Measurements from ENCODE around the gene IL25.
"Not testable (repeated sequence)": the region's sequence is repeated elsewhere in the genome, so short reads cannot be mapped to it uniquely, and the experiment has no call there.

Gene IL25

DNA sequence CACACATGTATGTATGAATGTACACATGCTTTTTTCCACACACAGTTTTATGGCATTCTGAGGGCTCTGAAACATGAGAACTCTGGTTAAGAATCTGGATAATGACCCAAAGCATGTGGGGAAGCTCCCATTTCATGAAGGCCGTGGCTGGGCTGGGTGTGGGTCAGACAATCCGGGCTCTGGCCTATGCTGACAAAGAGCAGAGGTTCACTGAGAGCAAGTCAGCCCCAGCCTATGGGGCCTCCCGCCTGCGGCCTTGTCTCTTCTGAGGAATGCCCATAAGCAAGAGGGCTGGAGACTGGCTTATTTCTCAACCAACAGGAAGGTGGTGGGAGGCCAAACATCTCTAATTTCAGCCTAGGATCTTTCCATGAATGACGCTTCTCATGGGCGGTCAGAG is 27.0 kb downstream of the IL25 start:
- FAIRE-seq (no peak), DNase-seq (ENCODE audit: insufficient read length, low spot score) (no peak)
- TF ChIP-seq POLR2A (IDR thresholded peaks at IDR 0.05; ENCODE audit: low read depth, low read length) = no peak

DNA sequence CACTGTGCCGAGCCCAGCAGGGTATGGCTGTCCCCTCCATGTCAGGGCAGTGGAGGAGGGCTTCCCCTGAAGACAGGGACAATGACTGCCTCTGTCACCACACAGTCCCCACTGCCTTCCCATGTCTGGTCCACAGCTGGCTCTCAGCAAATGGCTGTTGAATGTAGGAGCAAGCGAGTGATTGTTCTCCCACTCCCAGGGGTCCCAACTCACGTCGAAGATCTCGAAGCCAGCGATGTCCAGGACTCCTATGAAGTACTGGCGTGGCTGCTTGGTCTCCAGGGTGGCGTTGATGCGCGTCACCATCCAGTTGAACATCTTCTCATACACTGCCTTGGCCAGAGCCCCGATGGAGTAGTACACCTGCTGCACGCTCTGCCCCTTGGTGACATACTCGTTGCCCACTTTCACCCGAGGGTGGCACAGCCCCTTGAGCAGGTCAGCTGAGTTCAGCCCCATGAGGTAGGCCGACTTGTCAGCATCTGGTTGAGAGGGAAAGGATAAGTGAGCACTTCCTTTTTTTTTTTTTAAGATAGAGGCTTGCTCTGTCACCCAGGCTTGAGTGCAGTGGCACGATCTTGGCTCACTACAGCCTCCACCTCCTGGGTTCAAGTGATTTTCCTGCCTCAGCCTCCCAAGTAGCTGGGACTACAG is 28.0 kb downstream of the IL25 start:
- not testable (repeated sequence) for FAIRE-seq; DNase-seq (ENCODE audit: insufficient read length, low spot score)

DNA sequence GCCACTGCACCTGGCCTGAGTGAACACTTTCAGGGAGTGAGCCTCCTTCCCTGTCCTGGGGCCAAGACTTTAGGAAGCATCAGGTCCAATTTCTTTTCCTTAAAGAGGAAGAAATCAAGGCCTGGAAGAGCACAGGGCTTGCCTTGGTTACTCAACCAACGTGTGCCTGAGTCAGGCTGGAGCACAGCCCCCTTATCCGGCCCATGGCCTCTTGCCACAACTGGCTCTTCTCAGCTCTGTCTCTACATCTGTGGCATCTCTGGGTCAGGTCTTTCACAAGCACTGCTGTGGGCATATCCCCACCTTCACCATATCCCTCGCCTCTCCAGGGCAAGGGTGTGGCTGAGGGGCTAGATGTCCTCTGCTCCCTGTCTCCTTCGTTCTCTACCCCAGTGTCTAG is 28.7 kb downstream of the IL25 start:
- no peak for FAIRE-seq
- no peak for TF ChIP-seq POLR2A (IDR thresholded peaks at IDR 0.05; ENCODE audit: low read depth, low read length)

DNA sequence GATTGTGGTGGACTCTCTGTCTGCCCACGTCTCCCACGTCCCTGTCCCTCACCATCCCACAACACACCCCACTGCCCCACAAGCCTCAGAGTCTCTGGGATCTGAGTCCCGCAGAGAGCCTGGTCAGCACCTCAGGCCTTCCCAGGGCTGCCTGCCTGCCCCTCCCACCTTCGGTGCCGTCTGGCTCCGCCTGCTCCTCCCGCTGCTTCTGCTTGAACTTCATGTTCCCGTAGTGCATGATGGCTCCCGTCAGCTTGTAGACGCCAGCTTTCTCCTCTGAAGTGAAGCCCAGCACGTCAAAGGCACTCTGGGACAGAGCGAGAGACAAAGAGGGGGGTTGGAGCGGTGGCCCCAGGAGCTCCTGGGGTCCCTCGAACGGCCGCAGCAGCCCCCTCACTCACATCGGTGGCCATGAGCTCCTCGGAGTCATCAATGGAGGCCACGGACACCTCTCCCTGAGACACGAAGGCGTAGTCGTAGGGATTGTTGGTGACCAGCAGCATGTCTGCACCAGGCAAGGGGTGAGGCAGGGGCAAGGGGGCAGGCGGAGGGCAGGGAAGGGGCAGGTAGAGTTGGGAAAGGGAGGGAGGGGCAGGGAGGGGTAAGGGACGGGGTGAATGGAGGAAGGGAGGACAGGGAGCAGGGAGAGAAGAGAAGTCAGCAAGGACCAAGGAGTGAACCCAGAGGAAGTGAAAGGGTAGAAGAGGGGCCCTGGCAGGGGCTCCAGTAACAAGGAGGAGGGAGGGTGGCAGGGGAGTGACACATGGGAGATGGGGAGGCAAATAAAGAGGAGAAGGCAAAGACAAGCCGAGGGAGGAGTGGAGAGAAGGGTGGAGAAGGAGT is 29.9 kb downstream of the IL25 start:
- DNase-seq (ENCODE audit: insufficient read length, low spot score) (no peak), FAIRE-seq (no peak)
- TF ChIP-seq POLR2A (IDR thresholded peaks at IDR 0.05; ENCODE audit: low read depth, low read length) = no peak

More for the DNA sequence above, 28.7 kb downstream of the IL25 start:
- no peak for DNase-seq (ENCODE audit: insufficient read length, low spot score)

DNA sequence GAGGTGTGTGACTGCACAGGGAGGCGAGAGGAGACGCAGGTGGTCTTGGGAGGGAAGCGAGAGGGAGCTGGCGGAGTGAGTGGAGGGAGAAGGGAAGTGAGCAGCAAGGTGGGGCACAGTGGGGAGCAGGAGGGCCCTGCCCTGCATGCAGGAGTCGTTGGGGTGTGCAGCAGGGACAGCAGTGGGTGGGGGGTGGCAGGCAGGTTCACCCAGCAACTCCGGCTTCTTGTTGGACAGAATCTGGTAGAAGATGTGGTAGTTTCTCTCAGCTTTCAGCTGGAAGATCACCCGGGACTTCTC is 30.5 kb downstream of the IL25 start:
- no peak for DNase-seq (ENCODE audit: insufficient read length, low spot score)
- no peak for TF ChIP-seq POLR2A (IDR thresholded peaks at IDR 0.05; ENCODE audit: low read depth, low read length)
- no peak for FAIRE-seq

DNA sequence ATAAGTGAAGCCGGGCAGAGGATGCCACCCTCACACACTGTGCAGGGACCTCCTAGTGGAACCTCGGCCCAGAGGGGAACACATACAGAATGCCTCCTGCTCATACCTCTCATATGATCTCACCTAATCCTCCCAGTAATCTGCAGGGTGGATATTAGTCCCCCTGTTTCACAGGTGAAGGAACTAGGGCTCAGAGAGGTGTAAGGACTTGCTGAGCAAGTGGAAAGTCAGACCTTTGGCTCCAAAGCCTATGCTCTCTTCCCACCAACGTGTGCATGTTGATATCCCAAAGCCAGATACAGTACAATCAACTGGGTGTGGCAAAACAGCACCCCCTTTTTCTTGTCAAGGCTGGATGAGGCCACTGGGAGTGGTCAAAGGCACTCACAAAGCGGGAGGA is 31.3 kb downstream of the IL25 start:
- DNase-seq (ENCODE audit: insufficient read length, low spot score) = no peak

DNA sequence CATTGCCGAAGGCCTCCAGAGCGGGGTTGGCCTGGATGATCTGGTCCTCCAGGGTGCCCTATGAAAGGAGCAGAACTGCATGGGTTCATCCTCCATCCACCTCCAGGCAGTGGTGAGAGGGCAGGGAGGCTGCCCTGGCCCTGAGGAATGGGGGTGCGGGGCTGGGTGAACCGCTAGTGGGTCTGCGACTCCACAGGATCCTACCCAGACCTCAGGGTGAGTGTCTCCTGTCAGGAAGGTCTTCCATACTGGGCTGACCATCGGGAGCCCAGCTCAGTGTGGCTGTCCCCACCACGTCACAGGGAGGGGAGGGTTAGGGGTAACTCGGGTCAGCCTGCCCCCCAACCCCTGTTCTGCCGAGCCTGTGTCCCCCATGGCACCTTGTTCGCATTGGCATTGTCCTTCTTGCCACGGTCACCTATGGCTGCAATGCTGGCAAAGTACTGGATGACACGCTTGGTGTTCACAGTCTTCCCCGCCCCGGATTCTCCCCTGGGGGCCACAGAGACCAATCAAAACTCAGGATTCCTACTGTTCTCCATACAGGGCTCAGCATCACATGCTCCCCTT is 31.8 kb downstream of the IL25 start:
- no peak for TF ChIP-seq POLR2A (IDR thresholded peaks at IDR 0.05; ENCODE audit: low read depth, low read length)
- FAIRE-seq (no peak), DNase-seq (ENCODE audit: insufficient read length, low spot score) (no peak)

More for the DNA sequence above, 31.3 kb downstream of the IL25 start:
- FAIRE-seq = no peak
- no peak for TF ChIP-seq POLR2A (IDR thresholded peaks at IDR 0.05; ENCODE audit: low read depth, low read length)

DNA sequence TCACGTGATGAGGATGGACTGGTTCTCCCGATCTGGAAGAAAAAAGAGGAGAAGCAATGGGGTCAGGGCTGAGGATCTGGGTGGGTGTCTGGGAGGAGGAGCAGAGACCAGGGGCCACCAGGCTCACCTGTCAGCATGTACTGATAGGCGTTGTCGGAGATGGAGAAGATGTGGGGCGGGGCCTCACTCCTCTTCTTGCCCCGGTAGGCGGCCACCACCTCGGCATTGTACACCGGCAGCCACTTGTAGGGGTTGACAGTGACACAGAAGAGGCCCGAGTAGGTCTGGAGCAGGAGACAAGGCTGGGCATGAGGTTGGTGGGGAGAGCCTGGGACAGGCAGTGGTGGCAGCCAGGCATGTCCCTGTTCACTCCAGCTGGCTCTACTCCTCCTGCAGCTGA is 32.5 kb downstream of the IL25 start:
- FAIRE-seq = no peak
- no peak for DNase-seq (ENCODE audit: insufficient read length, low spot score)
- no peak for TF ChIP-seq POLR2A (IDR thresholded peaks at IDR 0.05; ENCODE audit: low read depth, low read length)

DNA sequence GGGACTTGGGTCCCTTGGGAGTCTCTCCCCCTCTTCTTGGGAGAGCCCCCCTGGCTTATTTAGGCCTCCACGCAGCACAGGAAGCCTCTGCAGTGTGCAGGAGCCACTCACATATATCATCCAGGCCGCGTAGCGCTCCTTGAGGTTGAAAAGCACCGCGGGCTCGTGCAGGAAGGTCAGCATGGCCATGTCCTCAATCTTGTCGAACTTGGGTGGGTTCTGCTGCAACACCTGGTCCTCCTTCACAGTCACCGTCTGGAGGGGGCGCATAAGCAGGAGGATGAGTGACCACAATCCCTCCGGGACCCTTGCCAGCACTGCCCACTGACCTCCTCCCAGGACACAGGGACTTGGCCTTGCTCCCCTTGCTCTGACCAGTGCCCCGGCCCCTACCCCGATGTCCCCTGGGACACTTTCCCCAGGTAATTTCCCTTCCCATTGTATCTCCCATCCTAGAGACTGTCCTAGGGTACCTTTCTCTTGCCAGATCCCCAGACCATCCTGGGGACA is 33.0 kb downstream of the IL25 start:
- FAIRE-seq (no peak), DNase-seq (ENCODE audit: insufficient read length, low spot score) (no peak)
- TF ChIP-seq POLR2A (IDR thresholded peaks at IDR 0.05; ENCODE audit: low read depth, low read length) = no peak

DNA sequence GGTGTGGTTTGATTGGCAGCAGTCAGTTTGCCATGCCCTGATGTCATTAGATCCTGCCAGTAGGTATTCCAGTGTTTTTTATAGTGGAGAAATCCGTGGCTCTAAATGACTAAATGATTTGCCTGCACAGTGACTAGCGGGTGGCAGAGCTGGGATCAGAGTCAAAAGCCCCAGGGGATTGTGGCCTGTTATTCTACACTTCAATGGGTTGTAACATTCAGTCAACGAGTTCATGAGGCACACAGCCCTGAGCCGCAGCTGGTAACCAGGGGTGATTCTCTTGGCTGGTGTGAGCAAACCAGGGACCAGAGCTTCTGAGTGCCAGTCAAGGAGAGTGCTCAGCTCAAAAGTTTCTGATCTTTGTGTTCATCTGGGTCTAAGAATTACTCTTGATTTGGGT is 33.6 kb downstream of the IL25 start:
- no peak for TF ChIP-seq POLR2A (IDR thresholded peaks at IDR 0.05; ENCODE audit: low read depth, low read length)
- DNase-seq (ENCODE audit: insufficient read length, low spot score) (no peak), FAIRE-seq (no peak)

DNA sequence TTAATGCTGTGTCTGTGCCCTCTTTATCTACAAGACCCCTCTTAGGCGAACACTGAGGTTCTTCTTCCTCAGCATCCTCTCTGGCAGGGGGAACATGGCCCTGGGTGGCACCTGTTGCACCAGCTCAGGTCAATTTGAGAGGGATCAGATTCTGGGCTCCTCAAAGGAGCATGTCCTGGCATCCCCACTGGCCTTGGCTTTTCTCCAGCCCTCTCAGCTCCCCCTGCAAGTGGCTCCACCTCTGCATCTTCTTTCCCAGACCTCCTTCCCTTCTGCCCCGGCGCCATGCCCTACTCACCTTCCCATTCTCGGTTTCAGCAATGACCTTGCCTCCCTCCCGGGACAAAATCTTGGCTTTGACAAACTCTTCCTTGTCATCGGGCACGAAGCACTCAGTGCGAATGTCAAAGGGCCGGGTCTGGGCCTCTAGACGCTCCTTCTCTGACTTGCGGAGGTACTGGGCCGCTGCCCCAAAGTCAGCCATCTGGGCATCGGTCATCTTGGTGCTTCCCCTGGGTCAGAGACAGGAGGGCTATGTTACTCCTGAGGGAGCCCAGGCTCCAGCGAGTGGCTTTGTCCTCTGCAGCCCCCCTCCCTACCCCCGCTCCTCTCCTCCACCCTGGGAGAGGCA is 34.2 kb downstream of the IL25 start:
- FAIRE-seq (no peak), DNase-seq (ENCODE audit: insufficient read length, low spot score) (no peak)
- TF ChIP-seq POLR2A (IDR thresholded peaks at IDR 0.05; ENCODE audit: low read depth, low read length) = no peak

DNA sequence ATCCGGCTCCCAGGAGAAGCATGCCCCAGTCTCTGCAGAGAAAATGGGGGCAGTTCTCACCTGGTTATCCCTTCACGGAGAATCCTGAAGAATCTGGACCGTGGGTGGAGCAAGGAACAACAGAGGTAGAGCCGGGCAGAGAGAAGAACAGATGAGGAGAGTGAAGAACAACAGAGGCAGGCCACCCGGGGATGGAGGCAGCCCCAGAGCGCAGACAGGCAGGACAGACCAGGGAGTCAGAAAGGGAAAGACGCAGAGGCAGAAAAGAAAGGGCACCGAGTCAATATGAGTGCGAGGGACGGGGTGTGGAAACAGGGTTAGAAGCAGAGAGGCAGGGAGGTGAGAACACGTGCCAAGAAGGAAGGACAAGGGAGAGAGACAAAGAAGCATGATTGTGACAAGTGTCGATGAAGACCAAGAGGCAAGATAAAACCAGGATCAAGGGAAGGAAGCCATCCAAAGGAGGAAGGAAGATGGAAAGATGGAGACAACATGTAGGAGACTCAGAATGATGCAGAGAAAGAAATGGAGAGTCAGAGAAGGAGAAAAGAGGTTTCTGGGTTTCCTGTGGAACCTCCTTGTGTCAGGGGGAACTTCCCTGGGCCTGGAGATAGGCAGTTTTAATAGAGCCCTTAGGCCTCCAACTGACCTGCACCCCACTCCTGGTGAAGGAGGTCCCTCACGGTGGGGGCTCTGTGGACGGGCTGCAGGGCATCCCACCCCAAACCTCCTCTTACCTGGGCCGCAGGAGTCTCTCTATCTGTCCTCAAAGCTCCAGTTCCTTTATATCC is 35.1 kb downstream of the IL25 start, which contains the start of gene MYH6:
TSS of gene MYH6 (minus strand) at position 758 of the 791 bp plus-strand sequence. CDS start 1,050 bp downstream, outside the sequence.
- no peak for FAIRE-seq
- DNase-seq (ENCODE audit: insufficient read length, low spot score) = no peak
- no peak for TF ChIP-seq POLR2A (IDR thresholded peaks at IDR 0.05; ENCODE audit: low read depth, low read length)

DNA sequence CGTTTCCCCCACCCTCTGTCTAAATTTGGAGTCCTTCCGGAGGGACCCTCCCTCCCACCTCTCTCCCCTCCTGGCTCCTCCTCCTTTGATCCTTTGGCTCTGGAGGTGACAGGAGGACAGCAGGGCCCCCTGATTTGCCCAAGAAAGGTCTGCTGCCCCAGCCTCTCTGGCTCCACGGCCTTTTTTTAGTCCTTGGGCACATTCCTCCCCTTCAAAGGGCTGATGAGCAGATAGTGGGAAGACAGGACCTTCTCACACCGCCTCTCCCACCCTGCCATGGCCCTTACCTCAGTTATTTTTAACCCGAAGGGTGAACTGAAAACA is 35.7 kb downstream of the IL25 start:
- TF ChIP-seq POLR2A (IDR thresholded peaks at IDR 0.05; ENCODE audit: low read depth, low read length) = no peak
- no peak for FAIRE-seq

DNA sequence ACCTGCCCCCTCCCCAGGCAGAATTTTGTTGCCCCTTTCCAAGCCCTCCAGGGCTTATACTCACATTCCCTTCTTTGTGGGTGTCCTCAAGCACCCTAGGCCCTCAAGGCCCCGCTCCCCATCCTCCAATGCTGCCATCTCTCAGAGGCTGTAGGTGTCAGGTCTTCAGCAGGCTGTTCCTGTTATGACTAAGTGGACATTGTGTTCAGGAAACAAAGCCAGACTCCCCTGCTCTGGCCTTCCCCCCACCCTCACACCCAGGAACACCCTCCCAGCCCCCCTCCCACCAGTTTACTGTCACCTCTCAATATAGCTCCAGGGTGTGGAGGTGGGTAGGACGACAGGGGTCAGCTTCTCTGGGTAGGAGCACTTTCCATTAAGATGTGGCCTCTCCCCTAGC is 36.9 kb downstream of the IL25 start:
- FAIRE-seq (no peak), DNase-seq (ENCODE audit: insufficient read length, low spot score) (no peak)
- no peak for TF ChIP-seq POLR2A (IDR thresholded peaks at IDR 0.05; ENCODE audit: low read depth, low read length)

More for the DNA sequence above, 35.7 kb downstream of the IL25 start:
- no peak for DNase-seq (ENCODE audit: insufficient read length, low spot score)
